HG03139 (cell line): ENCODE measurements around the gene PSG4.
"Not testable (repeated sequence)": the region's sequence is repeated elsewhere in the genome, so short reads cannot be mapped to it uniquely, and the experiment has no call there.

Source experiments
- ATAC-seq: cut with Tn5 transposase; IDR thresholded peaks from one replicate; pipeline ENCODE4 v1.9.1; 2021; ENCODE audit not compliant: unreplicated experiment

PSG4 gene

GRCh38 chr19:43205471-43206105, at the start of gene PSG4:
Gene PSG4 (minus strand): TSS chr19:43205638. CDS start chr19:43205536, 102 bp downstream.
- not testable (repeated sequence) for ATAC-seq

GRCh38 chr19:43251428-43251827, 46.0 kb upstream of the PSG4 start:
- not testable (repeated sequence) for ATAC-seq

- ATAC-seq: not testable (repeated sequence)
These were observed 44.9 kb upstream of the PSG4 start for GRCh38 chr19:43250296-43250695.

GRCh38 chr19:43248635-43249002, 43.2 kb upstream of the PSG4 start:
- not testable (repeated sequence) for ATAC-seq

- ATAC-seq: not testable (repeated sequence)
These were observed 41.9 kb upstream of the PSG4 start for GRCh38 chr19:43247243-43247880.

GRCh38 chr19:43245848-43246247, 40.4 kb upstream of the PSG4 start:
- ATAC-seq: not testable (repeated sequence)

- ATAC-seq: not testable (repeated sequence)
These were observed 36.8 kb upstream of the PSG4 start for GRCh38 chr19:43242211-43242610.

GRCh38 chr19:43238213-43238612, 32.8 kb upstream of the PSG4 start:
- ATAC-seq: not testable (repeated sequence)

- ATAC-seq: not testable (repeated sequence)
These were observed 30.2 kb upstream of the PSG4 start for GRCh38 chr19:43235686-43236085.

- no peak for ATAC-seq
These were observed 23.9 kb upstream of the PSG4 start for GRCh38 chr19:43229315-43229714.

- not testable (repeated sequence) for ATAC-seq
These were observed 23.3 kb upstream of the PSG4 start for GRCh38 chr19:43228730-43229129.

- ATAC-seq: not testable (repeated sequence)
These were observed 21.5 kb upstream of the PSG4 start for GRCh38 chr19:43226986-43227385.

- ATAC-seq: no peak
These were observed 19.4 kb upstream of the PSG4 start for GRCh38 chr19:43224855-43225253.

GRCh38 chr19:43224201-43224854, 18.9 kb upstream of the PSG4 start:
- ATAC-seq: not testable (repeated sequence)

- not testable (repeated sequence) for ATAC-seq
These were observed 16.5 kb upstream of the PSG4 start for GRCh38 chr19:43221891-43222290.

- not testable (repeated sequence) for ATAC-seq
These were observed 13.7 kb upstream of the PSG4 start for GRCh38 chr19:43219136-43219535.

- ATAC-seq: not testable (repeated sequence)
These were observed 10.4 kb upstream of the PSG4 start for GRCh38 chr19:43215881-43216280.

- ATAC-seq: no peak
These were observed 2.6 kb upstream of the PSG4 start for GRCh38 chr19:43207991-43208390.

- ATAC-seq: not testable (repeated sequence)
These were observed 1.7 kb upstream of the PSG4 start for GRCh38 chr19:43207174-43207573.

- ATAC-seq: not testable (repeated sequence)
These were observed 1.8 kb downstream of the PSG4 start for GRCh38 chr19:43203611-43204010.

GRCh38 chr19:43201891-43202290, 3.5 kb downstream of the PSG4 start:
- not testable (repeated sequence) for ATAC-seq

- ATAC-seq: not testable (repeated sequence)
These were observed 4.1 kb downstream of the PSG4 start for GRCh38 chr19:43201337-43201801.
